Bronchial epithelial cell (primary cell): ENCODE results near the gene CEP70. TPM values are rescaled to one million over a fixed set of nuclear protein-coding genes. Genes with fewer than 3 reads are reported as not detected.
"Not testable (repeated sequence)": the region's sequence is repeated elsewhere in the genome, so short reads cannot be mapped to it uniquely, and the experiment has no call there.

Experiments used
- DNase-seq: peaks from one replicate; pipeline ENCODE4 v3.0.0-alpha.2; 2010; ENCODE audit warnings: low read depth
- FAIRE-seq: peaks from 2 replicates; lab custom pipeline; 2011; peaks lifted over from hg19 to GRCh38; lab: Jason Lieb, UNC
- H3K27me3 ChIP-seq: 2 replicates; pipeline ENCODE4 v1.5.1; 2011; ENCODE audit warnings: low read length; ENCODE audit not compliant: control insufficient read depth, insufficient read depth
- H3K36me3 ChIP-seq: 2 replicates; pipeline ENCODE4 v1.5.1; 2011; ENCODE audit warnings: low read length; ENCODE audit not compliant: control insufficient read depth, insufficient read depth
- H3K4me3 ChIP-seq: 2 replicates; pipeline ENCODE4 v1.5.1; 2011; ENCODE audit warnings: mild to moderate bottlenecking, low read depth, low read length, control low read depth
- CTCF ChIP-seq: IDR thresholded peaks from 2 replicates; pipeline ENCODE4 v1.5.1; 2011; ENCODE audit warnings: mild to moderate bottlenecking, moderate library complexity, low read length, control low read depth, inconsistent platforms; ENCODE audit not compliant: insufficient read depth, severe bottlenecking
- total RNA-seq: library from RNA; depleted of rRNA; stranded (reverse); fragments of >200 nt; gene quantifications from 2 replicates; pipeline ENCODE4 v1.2.1, GENCODE V29; 2014

CEP70 gene
- total RNA-seq, 1 donor from 2014 or later: 18.2 TPM

- FAIRE-seq: no peak
- Histone ChIP-seq H3K36me3 (no peaks in the 10 kb centered on the region), H3K27me3 (no peaks in the 10 kb centered on the region), H3K4me3 (no peak overlapping the region)
- no peak for DNase-seq
- TF ChIP-seq CTCF: no peak
These were observed 136.8 kb downstream of the CEP70 start for GRCh38 chr3:138456961-138457862.

- no peaks in the 10 kb centered on the region for H3K27me3 ChIP-seq
- H3K4me3 ChIP-seq: no peak overlapping the region
- no peak for TF ChIP-seq CTCF
- FAIRE-seq: peak; percentile 55
- DNase-seq: no peak
- H3K36me3 ChIP-seq: no peaks in the 10 kb centered on the region
These were observed 138.0 kb downstream of the CEP70 start for GRCh38 chr3:138455801-138456716.

GRCh38 chr3:138453940-138454339 lies 140.1 kb downstream of the CEP70 start:
- FAIRE-seq, H3K36me3 ChIP-seq, DNase-seq, H3K4me3 ChIP-seq, H3K27me3 ChIP-seq: not testable (repeated sequence)

GRCh38 chr3:138452436-138452835 lies 141.6 kb downstream of the CEP70 start:
- DNase-seq: no peak
- no peak for TF ChIP-seq CTCF
- H3K4me3 ChIP-seq: no peak overlapping the region
- H3K36me3 ChIP-seq: no peaks in the 10 kb centered on the region
- FAIRE-seq: no peak
- H3K27me3 ChIP-seq: no peaks in the 10 kb centered on the region

- DNase-seq: no peak
- FAIRE-seq: no peak
- no peak overlapping the region for H3K4me3 ChIP-seq
These were observed 142.4 kb downstream of the CEP70 start for GRCh38 chr3:138451595-138452162.

More at GRCh38 chr3:138451595-138452162, 142.4 kb downstream of the CEP70 start:
- Histone ChIP-seq H3K27me3 (no peaks in the 10 kb centered on the region), H3K36me3 (no peaks in the 10 kb centered on the region)
- TF ChIP-seq CTCF: no peak
